Islet of Langerhans (tissue), 1 donor: Measurements from ENCODE around the gene PTK6.
"Not testable (repeated sequence)": the region's sequence is repeated elsewhere in the genome, so short reads cannot be mapped to it uniquely, and the experiment has no call there.

Source experiments
- FAIRE-seq: peaks from one replicate; lab custom pipeline; 2011; peaks lifted over from hg19 to GRCh38; lab: Jason Lieb, UNC

The PTK6 gene

DNA sequence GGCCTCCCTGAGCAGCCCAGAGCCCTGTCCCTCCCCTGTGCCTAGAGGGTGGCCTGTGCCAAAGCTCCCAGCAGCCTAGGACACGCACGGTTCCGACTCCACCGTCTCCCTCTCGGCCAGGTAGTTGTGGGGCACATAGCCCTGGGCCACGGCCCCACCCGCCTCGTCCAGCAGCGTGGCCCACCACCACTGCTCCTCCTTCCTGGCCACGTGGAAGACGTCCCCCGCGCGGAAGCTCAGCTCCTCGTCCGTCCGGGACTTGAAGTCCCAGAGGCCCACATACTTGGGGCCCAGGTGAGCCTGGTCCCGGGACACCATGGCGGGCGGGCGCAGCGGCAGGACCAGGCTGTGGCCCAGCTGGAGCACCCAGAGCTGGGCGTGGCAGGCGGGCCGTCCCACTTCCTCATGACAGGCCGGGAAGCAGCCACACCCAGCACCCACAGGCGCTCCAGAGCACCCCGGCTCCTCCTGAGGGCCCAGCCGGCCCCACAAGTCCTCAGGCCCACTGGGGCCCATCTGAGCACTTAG is at the start of gene PTK6:
PTK6 (minus strand) TSS at position 380 of the 528 bp plus-strand sequence; CDS start at position 318, 62 bp downstream.
- FAIRE-seq, result no peak

GRCh38 chr20:63586797-63587196 is 49.6 kb upstream of the PTK6 start:
- FAIRE-seq, result no peak

DNA sequence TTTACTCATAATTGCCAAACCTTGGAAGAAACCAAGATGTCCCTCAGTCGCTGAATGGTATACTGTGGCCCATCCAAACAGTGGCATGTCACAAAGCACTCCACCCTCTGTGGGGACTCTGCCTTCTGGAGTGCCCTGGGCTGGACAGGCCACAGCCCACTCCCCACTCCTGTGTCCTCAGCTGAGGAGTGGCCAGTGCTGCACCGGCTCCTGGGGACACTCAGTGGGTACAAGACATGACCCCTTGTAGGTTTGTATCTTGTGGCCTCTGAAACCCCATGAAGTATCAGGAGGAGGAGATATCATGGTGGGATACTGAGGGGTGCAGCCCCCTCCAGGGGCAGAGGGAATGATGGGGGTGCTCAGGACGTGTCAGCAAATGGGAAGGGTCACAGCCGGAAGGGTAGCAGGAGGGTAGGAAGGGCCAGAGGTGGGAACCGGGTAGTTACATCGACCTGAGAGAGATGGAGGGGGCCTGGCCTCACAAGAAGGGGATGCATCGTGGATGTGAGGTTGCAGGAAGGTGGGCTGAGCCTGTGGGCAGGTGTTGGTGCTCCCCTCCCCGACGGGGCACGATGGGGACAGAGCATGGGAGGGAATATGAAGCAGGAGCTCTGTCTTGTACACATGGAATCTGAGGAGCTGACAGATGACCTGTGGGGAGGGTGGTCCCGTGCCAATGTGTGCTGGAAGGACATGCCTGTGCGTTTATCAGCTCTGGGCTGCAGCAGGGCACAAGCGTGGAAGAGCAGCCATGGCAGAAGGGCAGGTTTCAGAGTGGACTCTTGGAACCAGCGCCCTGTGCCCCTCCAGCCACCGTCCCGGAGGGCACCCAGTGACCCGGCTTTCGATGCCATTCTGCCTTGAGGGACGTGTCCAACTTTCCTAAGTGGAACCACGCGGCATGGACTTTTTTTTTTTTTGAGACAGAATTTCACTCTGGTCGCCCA is 48.7 kb upstream of the PTK6 start:
- FAIRE-seq, result no peak

- FAIRE-seq, result no peak
Observed at GRCh38 chr20:63582382-63583063, 45.3 kb upstream of the PTK6 start.

GRCh38 chr20:63580796-63581461 is 43.8 kb upstream of the PTK6 start:
- no peak for FAIRE-seq

- no peak for FAIRE-seq
Observed at GRCh38 chr20:63579017-63579694, 42.0 kb upstream of the PTK6 start.

- FAIRE-seq, result no peak
Observed at GRCh38 chr20:63578224-63579016, 41.2 kb upstream of the PTK6 start.

DNA sequence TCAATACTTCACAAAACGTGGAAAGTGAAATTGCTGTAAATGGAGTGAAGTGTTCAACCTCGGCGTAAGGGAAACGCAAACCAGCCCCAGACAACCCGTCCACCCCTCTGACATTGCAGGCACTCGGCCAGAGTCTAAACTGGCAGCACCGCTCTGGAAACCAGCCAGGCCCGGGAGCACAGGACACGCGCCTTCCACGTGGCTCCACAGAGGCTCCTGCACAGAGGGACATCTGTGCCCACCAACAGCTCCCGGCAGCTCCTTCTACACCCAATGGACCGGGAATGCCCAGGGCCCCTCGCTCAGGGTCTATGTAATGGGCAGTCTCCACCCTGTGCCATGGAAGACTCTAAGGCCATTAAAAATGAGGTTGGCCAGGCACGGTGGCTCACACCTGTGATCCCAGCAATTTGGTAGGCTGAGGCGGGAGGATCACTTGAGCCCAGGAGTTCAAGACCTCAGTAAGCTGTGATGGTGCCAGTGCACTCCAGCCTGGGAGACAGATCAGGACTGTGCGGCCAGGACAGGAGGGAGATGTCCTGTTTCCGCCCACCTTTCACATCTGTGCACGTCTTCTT is 40.2 kb upstream of the PTK6 start:
- no peak for FAIRE-seq

DNA sequence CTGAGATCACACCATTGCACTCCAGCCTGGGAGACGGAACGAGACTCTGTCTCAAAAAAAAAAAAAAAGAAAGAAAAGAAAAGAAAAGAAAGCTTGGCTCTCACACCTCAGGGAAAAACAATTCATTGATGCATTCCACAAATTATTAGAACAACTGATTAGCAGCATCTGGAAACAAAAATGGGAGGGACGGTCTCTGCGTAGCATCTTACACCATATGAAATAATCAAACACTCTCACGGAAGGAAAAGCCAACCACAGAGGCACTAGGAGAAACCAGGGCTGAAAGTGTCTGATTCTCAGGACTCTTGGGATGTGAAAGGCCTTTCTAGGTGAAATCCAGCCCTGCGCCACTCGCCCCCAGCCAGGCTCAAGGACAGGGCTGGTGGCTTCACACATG is 39.1 kb upstream of the PTK6 start:
- FAIRE-seq, result no peak

GRCh38 chr20:63574829-63575743 is 37.9 kb upstream of the PTK6 start:
- FAIRE-seq, result no peak

DNA sequence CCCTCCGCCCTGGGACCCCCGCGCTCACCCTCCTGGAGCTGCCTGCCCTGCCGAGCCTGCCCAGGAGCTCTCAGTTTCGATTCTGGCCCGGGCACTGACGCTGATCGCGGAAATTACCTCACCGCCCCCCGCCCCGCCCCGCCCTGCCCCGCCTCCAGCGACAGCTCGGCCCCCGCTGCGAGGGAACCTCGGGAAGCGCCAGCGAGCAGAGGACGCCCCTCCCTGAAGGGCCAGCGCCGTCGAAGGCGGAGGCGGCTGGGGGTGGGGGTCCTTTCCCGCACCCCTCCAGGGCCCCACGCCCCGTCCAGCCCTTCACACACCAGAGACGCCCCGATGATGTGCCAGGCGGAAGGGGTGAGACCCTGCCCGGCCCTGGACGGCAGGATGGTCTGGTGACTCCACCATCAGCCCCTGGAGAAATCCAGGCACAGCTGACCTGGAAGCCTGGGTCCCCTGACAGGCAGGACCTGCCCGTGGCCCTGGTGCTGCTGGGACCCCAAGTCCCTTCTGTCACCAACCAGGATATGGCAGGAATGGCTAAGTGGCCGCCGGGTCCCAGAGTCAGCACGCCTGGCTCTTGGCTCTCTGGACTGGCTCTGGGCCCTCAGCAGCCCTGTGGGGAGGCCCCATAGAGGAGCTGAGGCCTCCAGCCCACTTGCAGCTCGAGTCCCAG is 37.1 kb upstream of the PTK6 start, which contains the start of gene HELZ2:
HELZ2 (minus strand) TSS at position 84 of the 673 bp plus-strand sequence. CDS start 1,854 bp downstream, outside the sequence.
- FAIRE-seq, result no peak

- FAIRE-seq, result no peak
Observed at GRCh38 chr20:63573647-63574131, 36.5 kb upstream of the PTK6 start.

DNA sequence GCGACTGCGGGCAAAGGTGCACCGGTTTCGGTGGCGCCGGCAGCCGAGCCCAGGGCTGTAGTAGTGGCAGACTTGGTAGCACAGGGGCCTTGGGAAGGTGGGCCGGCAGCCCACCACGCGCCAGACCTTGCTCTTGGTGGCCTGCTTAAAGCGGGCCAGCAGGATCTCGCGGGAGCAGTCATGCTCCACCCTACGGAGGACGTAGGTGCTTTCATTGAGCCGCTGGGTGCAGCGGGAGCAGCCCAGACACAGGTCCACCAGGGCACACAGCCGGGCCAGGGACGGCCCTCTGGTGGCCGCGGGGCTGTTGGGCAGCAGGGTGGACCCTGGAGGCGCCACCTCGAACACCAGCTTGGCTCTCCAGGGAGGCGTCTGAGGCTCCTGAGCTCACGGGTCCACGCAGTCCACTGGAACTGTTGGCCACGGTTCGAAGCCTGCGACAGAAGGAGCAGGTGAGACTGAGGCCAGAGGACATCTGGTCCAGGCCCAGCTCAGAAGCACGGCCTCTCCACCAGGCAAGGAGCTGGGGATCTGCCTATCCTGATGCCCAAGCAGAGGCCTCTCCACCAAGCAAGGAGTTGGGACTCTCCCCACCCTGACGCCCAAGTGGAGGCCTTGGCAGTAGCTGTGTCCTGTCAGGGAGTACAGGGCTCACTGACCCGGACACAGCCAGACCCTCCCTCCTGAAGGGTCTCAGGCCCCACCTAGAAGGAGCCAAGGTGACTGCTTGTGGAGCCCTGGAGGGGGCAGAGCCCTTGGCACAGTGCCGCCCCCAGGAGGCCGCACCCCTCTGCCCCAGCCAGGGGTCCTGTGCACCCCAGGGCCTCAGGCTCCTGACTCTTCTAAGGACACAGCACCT is 35.8 kb upstream of the PTK6 start:
- FAIRE-seq, result no peak

GRCh38 chr20:63572071-63572787 is 35.1 kb upstream of the PTK6 start:
- no peak for FAIRE-seq

DNA sequence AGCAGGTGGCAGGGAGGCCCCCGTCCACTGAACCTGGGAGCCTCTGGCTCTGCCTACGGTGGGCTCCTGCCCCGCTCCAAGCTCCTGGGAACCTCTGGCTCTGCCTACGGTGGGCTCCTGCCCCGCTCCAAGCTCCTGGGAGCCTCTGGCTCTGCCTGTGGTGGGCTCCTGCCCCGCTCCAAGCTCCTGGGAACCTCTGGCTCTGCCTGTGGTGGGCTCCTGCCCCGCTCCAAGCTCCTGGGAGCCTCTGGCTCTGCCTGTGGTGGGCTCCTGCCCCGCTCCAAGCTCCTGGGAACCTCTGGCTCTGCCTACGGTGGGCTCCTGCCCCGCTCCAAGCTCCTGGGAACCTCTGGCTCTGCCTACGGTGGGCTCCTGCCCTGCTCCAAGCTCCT is 33.9 kb upstream of the PTK6 start:
- FAIRE-seq, result not testable (repeated sequence)

- no peak for FAIRE-seq
Observed at GRCh38 chr20:63570281-63571086, 33.3 kb upstream of the PTK6 start.
